ENCODE results near the gene HOXA6.

Gene HOXA6

DNA sequence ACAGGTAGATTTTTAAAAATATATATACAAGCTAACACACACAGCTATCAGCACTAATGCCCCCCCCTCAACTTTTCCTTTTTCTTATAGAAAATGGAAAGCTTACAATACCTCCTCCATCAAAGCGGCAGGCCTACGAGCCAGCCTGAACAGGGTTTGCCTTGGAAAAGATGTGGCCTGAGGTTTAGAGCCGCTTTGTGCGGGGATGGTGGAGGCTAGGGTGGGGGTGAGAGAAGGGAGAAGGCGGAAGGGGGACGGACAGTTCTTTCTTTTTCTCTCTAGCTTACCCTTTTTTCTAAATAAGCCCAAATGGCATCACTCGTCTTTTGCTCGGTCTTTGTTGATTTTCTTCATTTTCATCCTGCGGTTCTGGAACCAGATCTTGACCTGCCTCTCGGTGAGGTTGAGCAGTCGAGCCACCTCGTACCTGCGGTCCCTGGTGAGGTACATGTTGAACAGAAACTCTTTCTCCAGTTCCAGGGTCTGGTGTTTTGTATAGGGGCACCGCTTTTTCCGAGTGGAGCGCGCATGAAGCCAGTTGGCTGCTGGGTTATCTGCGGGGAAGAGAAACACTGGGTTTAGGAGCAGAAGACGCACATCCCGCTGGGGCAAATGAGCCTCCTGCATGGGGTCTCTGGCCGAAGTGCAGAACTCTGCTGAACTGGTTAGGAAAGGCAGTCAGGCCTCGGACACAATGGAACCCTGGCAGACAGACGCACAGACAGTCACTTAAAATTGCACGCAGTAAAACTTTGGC, 15.9 kb upstream of the HOXA6 start:
- in situ Hi-C loops (cut with HindIII; ENCODE audit: low sequenced_read_pairs): loop anchor here (5.0 to 10.0 kb wide), 2 partner anchors 36 to 309 kb away; no protein-coding TSS in a partner anchor

DNA sequence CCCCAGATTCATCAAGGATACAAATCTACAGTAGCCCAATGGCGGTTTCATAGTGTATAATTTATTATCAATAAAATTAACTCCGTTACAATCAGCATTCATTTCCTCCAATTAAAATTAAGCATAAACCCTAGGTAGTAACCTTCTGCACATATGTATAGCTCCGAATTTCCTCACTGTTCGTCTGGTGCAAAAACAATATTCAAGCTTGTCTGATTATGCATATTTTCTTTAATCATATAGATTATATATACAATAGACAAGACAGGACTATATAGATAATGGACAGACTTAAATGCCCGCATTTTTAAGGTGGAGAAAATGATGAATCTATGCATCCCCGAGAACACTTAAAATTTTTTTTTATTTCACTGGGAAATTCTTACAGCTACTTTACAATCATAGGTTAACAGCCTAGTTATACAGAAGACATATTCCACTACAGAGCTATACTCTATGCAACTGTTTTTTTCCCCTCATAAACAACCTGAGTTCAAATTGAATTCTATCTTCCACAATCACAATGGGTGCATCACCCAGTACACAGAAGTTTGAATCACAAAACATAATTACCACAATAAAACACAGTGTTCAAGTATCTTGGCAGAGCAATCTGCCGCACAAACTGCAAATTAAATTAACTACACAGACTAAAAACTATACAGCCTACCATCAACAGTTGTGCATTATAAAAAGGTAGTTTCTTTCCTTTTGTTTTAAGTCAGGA, 15.2 kb upstream of the HOXA6 start:
- in situ Hi-C loops (cut with HindIII; ENCODE audit: low sequenced_read_pairs): loop anchor here (5.0 to 10.0 kb wide), 2 partner anchors 35 to 308 kb away; no protein-coding TSS in a partner anchor

DNA sequence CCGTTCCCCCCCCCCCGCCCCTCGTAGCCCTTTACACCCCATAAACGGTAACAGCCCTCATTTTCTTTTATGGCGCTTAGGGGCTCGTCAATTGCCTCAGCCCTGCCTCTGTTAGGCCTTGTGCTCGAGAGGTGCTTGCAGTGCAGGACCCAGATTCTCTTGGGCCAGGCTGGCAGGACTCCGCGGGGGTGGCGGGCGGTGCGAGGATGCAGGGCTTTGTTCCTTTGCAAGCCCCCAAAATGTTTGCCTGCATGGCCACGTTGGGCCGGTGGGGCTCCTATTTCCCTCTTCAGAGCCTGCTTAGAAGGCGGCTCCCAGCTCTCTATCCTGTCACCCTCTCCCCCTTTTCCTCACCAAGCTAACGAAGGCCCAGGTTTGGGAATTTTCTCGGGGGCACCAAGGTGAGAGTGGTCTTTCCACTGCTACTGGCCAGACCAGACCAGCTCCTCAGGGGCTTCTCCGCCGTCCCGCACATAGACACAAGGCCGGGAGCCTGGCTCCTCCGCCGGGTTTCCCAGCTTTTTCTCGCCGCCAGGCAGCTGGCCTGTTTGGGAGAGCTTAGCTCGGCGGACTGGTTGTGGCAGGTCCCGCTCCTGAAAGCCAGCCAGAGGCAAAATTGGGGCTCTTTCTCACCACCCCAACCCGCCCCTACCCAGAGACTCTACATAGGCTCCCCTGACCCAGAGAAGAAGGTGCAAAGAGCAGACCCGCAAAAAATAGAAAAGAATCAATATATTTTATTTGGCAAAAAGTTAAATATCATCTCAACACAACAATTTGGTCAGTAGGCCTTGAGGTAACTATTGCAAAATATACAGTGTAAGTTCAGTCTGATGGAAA, 14.4 kb upstream of the HOXA6 start:
- in situ Hi-C loops (cut with HindIII; ENCODE audit: low sequenced_read_pairs): loop anchor here (5.0 to 10.0 kb wide), 2 partner anchors 35 to 307 kb away; no protein-coding TSS in a partner anchor

DNA sequence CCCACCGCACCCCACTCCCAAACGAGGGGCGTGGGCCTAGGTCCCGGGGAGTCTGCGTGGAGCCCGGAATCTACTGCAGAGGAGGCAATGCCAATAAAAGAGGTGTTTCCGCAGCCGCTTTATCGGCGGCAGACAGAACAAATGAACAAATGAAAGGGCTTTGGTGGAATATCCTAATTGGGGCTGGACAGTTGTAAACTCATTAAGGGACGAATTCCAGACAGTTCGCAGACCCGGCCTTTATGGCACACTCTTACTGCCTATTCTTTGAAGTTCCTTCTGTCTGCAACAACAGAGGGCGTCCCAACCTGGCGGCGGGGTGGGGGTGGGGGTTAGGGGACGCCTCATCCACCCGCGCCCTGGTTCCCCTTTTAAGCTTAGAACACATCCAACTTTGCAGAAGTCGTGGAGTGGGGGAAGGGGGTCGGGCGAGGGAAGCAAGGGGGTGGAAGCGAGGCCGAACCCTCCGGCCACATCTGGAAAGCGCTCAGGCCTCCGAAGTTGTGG, 13.7 kb upstream of the HOXA6 start:
- in situ Hi-C loops (cut with HindIII; ENCODE audit: low sequenced_read_pairs): loop anchor here (5.0 to 10.0 kb wide), 2 partner anchors 34 to 306 kb away; no protein-coding TSS in a partner anchor

DNA sequence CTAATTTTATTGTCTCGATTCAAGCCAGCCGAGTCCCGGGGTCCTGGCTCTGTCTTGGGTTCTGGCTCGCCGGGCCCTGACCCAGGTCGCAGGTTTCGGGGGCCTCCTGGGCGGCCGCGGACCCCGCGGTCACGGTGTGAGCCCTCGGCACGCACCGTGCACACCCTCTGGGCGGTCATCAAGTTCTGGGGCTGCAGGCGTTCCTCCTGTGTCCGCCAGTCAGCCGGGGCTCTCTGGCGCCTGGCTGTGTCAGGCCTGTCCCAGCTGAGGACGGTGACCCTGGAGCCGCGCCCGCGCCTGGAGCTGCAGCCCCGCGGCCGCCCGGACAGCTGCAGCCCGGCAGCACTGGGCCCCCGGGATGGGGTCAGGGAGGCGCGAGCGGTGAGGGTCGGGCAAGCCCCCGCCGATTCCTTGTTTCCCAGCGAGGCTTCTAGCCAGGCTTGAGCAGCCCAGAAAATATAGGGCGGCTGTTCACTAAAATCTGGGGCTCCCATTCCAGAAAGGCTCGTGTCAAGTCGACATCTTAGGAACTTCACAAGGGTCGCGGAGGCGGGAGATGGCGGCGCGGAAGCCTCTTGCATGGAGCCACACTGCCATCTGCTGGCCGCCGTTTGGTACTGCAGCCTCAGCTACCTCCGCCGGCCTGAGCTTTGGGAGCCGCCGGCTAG, 13.1 kb upstream of the HOXA6 start:
- in situ Hi-C loops (cut with HindIII; ENCODE audit: low sequenced_read_pairs): loop anchor here (5.0 to 10.0 kb wide), 2 partner anchors 33 to 306 kb away; no protein-coding TSS in a partner anchor

DNA sequence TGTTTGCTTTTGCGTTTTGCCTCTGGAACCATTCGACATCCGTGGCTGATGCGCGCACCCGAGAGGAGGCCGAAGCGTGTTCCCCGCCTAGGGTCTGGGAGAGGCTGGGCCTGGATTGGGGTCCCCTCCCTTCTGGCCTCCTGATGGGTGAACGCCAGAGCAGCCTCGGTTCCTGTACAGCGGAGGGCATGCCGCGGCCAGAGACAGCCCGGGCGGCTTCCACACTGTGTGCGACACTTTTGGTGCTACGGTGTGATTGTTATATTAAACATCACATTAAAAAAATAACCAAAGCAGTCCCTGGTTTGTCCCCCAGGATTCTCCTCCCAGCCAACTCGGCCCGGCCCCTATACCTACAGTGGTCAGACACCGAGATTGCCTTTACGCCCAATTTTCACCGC, 12.6 kb upstream of the HOXA6 start:
- in situ Hi-C loops (cut with HindIII; ENCODE audit: low sequenced_read_pairs): loop anchor here (5.0 to 10.0 kb wide), 2 partner anchors 33 to 305 kb away; no protein-coding TSS in a partner anchor

DNA sequence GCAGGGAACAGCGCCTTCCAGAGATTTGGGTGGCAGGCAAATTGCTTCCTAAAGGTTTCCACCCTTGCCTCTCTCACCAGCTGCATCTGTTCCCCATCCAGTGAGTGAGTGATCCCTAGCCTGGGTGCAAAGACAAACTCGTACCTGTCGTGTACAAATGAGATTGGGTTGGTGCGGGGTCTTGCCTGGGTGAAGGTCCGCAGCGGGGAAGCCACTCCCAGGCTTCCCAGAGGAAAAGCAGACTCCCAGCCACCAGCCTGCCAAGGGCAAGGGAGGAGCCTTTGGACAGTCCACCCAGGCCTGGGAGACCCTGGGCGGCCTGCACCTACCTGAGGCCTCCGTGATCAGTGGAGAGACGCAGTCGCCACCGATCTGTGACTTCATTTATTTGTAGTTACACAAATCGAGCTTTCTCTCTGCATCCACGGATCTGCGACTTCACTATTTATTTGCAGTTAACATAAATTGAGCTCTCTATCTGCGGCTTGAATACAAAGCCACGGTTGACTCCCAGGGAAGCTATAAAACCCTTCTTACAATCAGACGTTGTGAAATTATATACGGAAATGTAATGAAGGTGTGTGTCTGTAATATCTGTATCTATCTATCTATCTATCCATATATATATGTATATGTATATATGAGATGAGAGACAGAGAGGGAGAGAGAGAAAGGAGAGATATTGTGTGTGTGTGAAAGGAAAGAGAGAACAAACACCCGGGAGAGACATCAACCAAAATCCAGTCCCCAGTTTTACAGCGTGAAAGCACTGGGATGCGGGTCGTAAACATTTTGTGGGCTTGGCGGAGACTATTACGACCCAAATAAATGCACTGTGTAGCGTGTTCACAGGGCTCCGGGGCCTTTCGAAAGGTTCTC, 11.9 kb upstream of the HOXA6 start:
- in situ Hi-C loops (cut with HindIII; ENCODE audit: low sequenced_read_pairs): loop anchor here (5.0 to 10.0 kb wide), 2 partner anchors 32 to 305 kb away; no protein-coding TSS in a partner anchor

DNA sequence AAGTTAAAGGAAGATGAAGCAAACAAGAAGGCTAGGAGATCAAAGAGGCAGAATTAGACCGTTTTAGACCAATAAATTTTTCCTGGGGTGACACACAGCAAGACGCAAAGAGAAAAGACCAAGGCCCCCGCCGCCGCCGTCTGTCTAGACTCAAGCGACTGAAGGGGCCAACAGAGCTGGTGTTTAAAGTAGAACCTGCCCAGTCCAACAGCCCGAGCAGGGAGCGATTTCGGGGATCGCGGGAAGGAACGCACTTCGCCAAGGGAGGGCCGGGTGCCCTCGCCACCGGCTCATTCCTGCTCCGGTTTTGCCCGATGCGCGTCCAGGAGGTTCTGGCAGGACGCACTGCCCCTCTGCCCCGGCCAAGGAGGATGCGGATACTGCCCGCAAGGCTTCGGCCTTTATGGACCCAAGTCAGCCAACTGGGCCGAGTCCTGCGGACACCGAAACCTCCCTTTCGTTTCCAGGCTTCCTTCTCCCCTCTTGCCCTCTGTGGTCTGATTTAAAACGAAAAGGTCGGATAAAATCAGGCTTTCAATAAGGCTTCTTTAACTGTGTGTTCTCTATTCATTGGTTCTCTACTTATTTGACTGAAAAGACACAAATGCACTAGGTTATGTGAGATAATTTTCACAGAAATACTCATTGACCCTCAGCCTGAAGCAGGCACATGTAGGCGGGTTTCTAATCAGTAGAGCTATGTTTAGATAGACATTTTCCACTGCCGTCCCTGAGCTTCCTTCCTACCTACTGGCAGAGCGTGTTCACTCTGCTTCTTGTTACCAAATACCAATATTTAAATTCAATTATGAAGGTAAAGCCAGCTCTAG, 11.1 kb upstream of the HOXA6 start:
- in situ Hi-C loops (cut with HindIII; ENCODE audit: low sequenced_read_pairs): no loop called here

DNA sequence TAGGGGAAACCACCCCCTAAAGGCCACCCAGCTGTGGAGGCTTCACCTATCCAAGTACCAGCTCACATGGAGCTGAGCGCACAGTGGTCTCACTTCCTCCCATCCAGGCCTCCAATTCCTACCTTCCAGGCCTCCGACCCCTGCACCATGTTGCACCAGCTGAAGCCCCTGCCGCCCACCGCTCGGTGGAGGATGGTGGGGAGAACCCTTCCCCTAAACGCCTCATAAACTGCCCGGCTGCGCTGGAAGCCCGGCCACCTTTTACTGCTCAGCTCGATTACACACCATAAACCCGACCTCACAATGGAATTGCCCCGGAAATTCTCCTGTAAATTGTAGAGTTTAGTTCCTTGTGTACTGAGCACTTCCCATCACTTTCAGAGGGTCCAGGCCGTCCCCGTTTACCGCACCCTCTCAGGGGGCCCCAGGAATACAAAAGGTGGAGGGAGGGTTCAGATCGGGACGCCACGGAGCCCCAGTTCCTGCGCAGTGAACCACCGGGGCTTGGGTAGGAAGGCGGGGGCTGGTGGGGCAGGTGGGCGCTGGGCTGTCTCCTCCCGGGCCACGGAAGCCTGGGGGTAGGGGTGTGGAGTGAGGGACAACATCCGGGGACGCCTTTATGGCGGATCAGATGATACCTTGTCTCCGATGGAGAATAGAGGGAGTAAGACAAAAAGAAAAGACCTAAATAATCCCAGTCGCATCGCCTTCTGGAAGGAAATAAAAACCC, 10.3 kb upstream of the HOXA6 start:
- in situ Hi-C loops (cut with HindIII; ENCODE audit: low sequenced_read_pairs): no loop called here

DNA sequence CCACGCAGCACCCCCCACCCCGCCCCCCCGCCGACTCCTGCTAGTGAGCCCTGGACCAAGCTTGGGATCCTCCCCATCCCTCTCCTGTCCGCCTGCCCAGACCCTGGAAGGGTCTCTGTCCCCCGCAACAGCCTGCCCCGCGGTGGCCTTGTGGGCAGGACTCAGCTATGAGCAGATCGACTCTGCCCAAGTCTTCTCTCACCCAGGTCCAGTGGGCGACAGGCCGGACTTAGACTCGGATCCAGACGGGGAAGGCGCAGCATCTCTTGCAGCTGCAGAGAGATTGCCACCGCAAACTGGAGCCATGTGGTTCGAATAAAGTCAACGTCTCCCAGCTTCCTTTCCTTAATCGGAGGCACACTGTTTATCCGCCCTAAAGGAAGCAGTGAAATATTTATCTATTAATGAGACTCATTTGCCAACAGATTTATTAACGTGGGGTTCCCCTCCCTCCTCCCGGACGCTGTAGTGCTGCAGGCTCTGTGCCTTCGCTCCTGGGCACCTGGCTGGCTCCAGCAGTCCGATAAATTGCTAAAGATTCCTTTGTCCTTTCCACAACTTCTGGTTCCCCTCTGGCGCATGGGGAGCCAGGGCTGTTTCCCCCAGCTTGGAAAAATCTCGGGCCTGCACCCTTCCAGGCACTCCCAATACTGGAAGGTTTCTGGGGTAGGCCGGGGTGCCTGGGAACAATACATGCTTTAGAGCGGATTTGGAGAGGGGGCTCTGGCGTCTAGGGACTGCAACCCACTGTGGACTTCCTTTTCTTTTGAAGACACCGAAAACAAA, 9.5 kb upstream of the HOXA6 start:
- in situ Hi-C loops (cut with HindIII; ENCODE audit: low sequenced_read_pairs): no loop called here

DNA sequence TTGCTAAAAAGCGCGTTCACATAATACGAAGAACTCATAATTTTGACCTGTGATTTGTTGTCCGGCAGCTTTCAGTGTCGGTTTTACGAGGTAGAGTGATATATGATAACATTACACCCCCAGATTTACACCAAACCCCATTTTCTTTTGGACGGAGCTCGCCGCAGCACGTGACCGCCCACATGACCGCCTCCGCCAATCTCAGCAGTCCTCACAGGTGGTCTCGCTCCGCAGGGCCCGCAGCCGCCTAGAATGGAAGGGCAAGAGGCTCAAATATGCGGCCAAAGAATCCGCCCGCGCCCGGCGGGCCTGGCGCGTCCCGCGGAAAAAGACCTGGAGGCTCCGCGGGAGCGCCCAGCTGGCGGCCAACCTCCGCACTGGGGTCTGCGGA, 8.9 kb upstream of the HOXA6 start, which contains the start of gene HOXA7:
Gene HOXA7 (minus strand): TSS at position 168 of the 391 bp plus-strand sequence. CDS start 130 bp downstream, at position 38.
- in situ Hi-C loops (cut with HindIII; ENCODE audit: low sequenced_read_pairs): no loop called here

DNA sequence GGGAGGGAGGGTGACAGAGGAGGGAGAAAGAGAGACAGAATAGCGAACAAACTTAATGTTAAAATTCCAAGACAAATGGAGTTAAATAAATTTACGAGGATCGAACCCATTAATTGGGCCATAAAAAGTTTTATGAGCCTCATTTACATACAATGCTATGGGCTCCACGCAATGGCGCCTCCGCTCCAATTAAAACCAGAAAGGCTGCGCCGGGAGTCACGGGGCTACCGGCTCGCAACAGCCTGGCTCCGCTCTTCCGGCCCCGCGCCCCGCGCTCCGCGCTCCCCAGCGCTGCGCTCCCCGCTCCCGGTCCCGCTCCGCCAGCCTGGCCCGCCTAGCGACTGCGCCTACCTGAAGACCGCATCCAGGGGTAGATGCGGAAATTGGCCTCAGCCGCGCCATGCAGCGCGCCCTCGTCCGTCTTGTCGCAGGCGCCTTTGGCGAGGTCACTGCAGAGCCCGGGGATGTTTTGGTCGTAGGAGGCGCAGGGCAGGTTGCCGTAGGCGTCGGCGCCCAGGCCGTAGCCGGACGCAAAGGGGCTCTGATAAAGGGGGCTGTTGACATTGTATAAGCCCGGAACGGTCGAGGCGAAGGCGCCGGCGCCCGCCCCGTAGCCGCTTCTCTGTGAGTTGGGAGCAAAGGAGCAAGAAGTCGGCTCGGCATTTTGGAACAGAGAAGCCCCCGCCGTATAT, 8.4 kb upstream of the HOXA6 start:
- in situ Hi-C loops (cut with HindIII; ENCODE audit: low sequenced_read_pairs): no loop called here

DNA sequence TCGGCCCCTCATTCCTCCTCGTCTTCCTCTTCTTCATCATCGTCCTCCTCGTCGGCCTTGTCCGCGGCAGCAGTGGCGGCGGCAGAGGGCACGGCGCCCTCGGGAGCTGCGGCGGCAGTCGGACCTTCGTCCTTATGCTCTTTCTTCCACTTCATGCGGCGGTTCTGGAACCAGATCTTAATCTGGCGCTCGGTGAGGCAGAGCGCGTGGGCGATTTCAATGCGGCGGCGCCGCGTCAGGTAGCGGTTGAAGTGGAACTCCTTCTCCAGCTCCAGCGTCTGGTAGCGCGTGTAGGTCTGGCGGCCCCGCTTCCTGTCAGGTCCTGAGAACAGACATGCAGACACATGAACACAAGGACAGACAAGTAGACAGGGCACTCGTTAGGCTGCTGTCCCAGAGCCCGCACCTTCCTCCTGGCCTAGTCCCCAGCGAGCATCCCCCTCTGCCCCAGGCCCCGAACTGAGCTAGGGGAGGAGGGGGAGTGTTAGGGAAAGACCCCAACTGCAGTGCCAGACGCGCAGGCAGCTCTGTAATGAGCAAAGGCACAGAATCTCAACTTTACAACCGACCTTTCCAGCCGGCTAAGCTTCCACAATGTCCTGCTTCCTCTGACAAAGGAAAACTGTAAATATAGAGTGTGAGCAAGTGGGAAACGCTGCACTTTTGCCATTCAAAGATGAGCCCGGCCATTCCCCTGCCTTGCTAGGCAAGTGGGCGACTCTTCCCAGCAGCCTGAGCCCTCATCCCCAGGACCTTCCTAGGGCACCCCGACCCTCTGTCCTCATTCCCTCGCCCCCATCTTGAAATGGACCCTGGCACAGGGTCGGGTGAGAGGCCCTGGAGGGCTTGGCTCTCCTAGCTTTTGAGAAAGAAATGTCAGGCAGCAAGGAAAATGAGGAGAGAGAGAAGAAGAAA, 7.6 kb upstream of the HOXA6 start:
- in situ Hi-C loops (cut with HindIII; ENCODE audit: low sequenced_read_pairs): no loop called here

DNA sequence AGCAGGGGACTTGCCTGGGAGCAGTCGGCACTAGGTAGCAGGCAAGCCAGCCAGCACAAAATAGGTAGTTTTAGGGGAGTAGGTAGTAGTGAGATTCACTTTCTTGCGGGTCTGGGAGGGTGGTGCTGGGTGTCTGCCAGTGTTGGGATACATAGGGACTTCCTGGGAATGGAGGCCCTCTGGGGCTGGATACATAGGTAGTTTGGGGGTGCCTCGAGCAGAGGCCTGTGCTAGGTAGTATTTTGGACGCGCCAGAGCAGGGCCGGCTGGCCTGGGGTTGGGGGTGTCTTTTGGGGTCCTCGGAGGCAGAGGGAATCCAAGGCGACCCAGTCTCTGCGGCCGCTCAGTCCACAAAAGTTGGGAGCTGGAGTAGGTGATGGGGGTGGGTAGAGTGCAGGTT, 6.8 kb upstream of the HOXA6 start:
- in situ Hi-C loops (cut with HindIII; ENCODE audit: low sequenced_read_pairs): no loop called here

DNA sequence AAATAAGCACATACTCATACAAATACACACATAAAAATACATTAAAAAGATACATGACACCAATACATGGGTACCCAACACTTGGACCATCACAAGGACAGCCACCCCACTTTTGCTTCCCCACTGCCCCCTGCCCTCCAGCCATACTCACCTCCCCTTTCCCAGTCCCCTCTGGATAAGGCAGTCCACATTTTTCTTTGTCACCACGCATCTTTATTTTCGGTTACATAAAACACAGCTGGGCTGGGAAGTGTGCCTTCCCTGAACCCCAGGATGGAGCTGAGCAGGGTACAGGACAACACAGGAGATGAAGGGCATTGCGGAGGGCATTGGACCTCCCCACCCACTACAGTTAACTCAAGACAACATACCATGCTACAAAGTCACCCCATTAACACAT, 6.0 kb upstream of the HOXA6 start:
- in situ Hi-C loops (cut with HindIII; ENCODE audit: low sequenced_read_pairs): no loop called here
